ENCODE results near the gene DYNC1LI1.

Gene DYNC1LI1

DNA sequence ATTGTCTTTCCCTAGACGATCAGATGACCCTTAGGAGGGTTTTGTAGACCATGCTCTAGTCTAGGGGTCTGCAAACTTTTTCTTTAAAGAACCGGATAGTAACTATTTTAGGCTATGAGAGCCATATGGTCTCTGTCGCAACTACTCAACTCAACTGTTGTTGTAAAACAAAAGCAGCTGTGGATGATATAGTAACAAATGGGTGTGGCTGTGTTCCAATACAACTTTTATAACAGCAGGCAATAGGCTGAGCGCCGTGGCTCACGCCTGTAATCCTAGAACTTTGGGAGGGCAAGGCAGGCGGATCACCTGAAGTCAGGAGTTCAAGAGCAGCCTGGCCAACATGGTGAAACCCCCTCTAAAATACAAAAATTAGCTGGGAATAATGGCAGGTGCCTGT is 61.9 kb downstream of the DYNC1LI1 start:
- H3K27ac ChIP-seq, result no peak overlapping the region
- ChIA-PET CTCF (interaction anchor here (0.6 kb wide), 1 partner anchor 106 kb away, joined by 3 read pairs; no protein-coding TSS in a partner anchor), POLR2A (ENCODE audit: low non-redundant PET) (no interaction called here)
- DNase-seq (ENCODE audit: low spot score), result no peak
- TF ChIP-seq, protein P1, sequence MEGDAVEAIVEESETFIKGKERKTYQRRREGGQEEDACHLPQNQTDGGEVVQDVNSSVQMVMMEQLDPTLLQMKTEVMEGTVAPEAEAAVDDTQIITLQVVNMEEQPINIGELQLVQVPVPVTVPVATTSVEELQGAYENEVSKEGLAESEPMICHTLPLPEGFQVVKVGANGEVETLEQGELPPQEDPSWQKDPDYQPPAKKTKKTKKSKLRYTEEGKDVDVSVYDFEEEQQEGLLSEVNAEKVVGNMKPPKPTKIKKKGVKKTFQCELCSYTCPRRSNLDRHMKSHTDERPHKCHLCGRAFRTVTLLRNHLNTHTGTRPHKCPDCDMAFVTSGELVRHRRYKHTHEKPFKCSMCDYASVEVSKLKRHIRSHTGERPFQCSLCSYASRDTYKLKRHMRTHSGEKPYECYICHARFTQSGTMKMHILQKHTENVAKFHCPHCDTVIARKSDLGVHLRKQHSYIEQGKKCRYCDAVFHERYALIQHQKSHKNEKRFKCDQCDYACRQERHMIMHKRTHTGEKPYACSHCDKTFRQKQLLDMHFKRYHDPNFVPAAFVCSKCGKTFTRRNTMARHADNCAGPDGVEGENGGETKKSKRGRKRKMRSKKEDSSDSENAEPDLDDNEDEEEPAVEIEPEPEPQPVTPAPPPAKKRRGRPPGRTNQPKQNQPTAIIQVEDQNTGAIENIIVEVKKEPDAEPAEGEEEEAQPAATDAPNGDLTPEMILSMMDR (conservative IDR thresholded peaks at IDR 0.05; ENCODE audit: low read depth), result no peak

DNA sequence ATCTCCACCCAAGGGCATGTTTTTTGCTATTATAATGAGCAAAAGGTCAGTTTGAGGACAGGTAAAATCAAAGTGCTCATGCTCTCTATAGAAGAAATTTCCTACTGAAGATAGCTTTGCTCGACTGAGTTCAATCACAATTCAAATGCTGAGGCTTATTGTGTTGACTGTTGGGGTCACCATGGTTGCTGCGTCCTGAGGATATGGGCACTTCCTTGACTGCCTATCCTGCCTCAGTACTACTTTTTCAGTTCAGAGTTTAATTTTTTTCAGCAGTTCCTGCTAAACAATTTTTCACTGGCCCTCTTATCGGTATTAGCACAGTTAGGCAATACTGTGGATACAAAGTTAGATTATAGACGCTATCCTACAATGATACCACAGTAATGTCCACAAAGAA is 64.2 kb downstream of the DYNC1LI1 start:
- TF ChIP-seq, protein P1 (conservative IDR thresholded peaks at IDR 0.05; ENCODE audit: low read depth), result no peak
- CTCF ChIA-PET, result no interaction called here
- no peak overlapping the region for H3K27ac ChIP-seq
- no peak for DNase-seq (ENCODE audit: low spot score)
- POLR2A ChIA-PET (ENCODE audit: low non-redundant PET), result no interaction called here

DNA sequence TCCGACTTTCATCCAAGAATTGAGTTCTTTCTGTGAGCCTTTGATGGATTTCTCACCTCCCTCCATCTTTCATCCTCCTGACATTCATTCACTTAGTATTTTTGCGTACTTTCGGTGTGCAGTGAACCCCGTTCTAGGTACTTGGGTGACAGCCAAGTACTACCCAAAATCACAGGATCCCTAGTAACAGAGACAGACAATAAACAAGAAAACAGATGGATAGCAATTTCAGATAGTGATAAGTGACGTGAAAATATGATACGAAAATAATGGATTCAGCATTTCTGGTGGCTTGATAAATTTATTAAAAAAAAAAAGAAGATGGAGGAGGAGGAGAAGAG is 67.7 kb downstream of the DYNC1LI1 start:
- TF ChIP-seq, protein P1 (conservative IDR thresholded peaks at IDR 0.05; ENCODE audit: low read depth), result no peak
- POLR2A ChIA-PET (ENCODE audit: low non-redundant PET), result no interaction called here
- peak overlapping the region; percentile 87 for H3K27ac ChIP-seq
- DNase-seq (ENCODE audit: low spot score), result no peak
- CTCF ChIA-PET, result no interaction called here

DNA sequence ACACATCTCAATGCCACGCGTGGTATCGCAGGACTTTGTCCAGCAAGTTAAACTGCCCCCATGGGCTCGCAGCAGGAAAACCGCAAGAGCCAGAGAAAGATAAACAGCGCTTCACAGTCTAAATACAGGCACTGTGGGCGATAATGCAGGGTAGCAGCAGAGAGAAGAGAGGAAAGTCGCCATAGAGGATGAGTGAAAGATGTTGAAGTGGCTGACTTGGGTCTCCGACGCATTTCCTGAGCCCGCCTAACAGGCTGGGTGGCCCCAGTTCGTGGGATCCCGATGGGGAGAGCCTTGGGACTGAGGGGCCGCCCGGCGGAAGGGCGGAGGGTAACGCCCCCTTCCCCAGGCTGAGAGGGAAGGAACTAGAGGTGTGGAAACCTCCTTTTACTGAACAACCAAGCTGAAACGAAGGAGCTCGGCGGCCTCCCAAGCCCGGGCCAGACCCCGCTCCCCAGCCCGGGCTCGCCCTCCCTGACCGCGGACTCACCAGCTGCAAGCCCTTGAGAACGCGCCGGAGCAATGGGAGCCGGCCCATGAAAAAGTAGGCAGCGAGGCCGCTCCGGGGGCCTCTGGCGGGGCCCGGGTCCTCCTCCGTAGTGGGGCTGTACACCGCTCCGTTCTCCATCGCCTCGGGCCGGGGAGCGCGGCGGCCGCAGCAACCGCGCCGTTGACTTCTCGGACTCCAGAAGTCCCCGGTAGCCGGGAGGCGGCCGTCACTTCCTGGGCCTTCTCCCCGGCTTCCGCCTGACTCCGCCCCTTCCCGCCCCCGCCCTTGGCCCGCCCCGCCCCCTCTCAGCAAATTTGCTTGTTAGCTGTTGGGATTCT is 68.3 kb downstream of the DYNC1LI1 start, which contains the start of gene CMTM6:
Gene CMTM6 (minus strand): TSS at position 735 of the 828 bp plus-strand sequence. CDS start 107 bp downstream, at position 628.
- CTCF ChIA-PET, result interaction anchor here (0.6 kb wide), 1 partner anchor 162 kb away, joined by 3 read pairs; no protein-coding TSS in a partner anchor
- TF ChIP-seq, protein P1 (conservative IDR thresholded peaks at IDR 0.05; ENCODE audit: low read depth), result no peak
- peak within 1 kb of the TSS; percentile 87 for H3K27ac ChIP-seq
- DNase-seq (ENCODE audit: low spot score), result peak; percentile 93
- POLR2A ChIA-PET (ENCODE audit: low non-redundant PET), result no interaction called here

DNA sequence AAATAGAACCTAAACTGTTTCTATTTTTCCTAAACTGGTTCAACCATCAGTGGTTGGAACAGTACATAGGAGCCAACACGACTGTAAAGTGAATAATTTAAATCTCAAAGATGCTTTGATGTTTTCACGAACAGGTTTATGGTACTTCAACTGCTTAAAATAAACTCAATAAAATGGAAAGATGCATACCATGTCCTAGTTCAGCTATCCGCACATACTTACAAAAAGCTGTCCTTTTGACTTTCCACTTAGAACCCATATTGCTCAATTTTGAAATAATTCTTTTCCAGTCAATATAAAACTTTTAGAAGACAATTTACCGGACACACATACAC is 68.9 kb downstream of the DYNC1LI1 start:
- POLR2A ChIA-PET (ENCODE audit: low non-redundant PET), result no interaction called here
- CTCF ChIA-PET, result interaction anchor here (0.6 kb wide), 1 partner anchor 162 kb away, joined by 3 read pairs; no protein-coding TSS in a partner anchor
- H3K27ac ChIP-seq, result peak overlapping the region; percentile 87
- no peak for DNase-seq (ENCODE audit: low spot score)
- TF ChIP-seq, protein P1 (conservative IDR thresholded peaks at IDR 0.05; ENCODE audit: low read depth), result no peak

DNA sequence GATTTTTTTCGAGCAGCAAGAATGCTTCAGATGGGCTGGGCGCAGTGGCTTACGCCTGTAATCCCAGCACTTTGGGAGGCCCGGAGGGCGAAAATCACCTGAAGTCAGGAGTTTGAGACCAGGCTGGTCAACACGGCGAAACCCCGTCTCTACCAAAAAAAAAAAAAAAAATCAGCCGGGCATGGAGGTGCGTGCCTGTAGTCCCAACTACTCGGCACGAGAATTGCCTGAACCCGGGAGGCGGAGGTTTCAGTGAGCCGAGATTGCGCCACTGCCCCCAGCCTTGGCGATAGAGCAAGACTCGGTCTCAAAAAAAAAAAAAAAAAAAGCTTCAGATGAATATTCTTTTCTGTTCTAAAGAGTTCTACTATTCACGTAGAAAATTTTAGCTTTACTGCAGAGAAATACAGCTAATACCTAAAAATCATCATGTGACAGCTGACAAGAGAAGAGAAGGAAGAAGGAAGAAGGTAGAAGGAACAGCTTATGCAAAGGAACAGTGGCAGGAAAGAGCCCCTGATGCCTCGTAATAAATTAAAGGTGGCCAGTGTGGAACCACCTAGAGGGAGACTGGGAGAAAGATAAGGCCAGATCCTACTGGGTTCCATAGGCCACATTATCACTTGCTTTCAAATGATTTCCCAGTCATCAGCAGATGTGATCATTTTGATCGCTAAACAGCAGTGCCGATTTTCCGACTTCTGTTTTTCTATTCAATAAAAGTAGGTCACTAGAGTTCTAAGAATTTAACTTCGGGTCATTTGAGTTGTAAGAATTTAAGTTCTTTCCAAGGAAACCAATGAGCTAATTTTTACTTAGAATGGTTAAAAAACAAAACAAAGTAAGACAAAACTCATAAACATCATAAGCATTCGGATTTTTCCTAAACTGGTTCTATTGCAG is 69.5 kb downstream of the DYNC1LI1 start:
- TF ChIP-seq, protein P1 (conservative IDR thresholded peaks at IDR 0.05; ENCODE audit: low read depth), result no peak
- POLR2A ChIA-PET (ENCODE audit: low non-redundant PET), result no interaction called here
- no peak for DNase-seq (ENCODE audit: low spot score)
- no peak overlapping the region for H3K27ac ChIP-seq
- CTCF ChIA-PET, result no interaction called here

Measured in RWPE1 (cell line).